ENCODE data around the gene ITIH3. TPM values are rescaled to one million over a fixed set of nuclear protein-coding genes. Genes with fewer than 3 reads are reported as not detected.

ITIH3 gene
- total and polyA plus RNA-seq, 2 experiments from 2014 or later = 0.06 to 0.88 TPM

DNA sequence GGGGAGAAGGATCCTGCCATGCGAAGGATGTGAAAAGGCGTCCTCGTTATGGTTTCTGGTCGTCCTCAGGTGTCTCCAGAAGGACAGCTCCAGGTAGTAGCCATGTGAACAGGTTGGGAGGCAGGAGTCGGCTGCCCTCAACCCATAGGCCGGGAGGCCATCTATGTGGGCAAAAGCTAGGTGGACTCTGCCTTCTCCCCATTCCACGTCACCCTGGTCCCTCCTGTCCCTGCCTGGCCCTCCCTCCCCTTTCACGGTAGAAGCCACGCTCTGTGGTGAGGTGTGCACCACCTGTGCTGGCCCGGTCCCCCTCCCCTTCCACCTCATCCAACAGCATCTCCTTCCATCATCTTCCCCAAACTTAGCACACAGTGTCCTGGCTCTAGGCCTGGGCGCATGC, 16.3 kb downstream of the ITIH3 start:
- no peak overlapping the region for H3K27ac ChIP-seq
- no peak for DNase-seq (ENCODE audit: low read depth in 1 of 2, low spot score in 1 of 2)
- no peak overlapping the region for H3K4me3 ChIP-seq
- peaks cover 3% of the 10 kb centered on the region for H3K27me3 ChIP-seq
- H3K4me1 ChIP-seq (ENCODE audit: low read depth) = no peaks in the 10 kb centered on the region
- TF ChIP-seq, protein P1, sequence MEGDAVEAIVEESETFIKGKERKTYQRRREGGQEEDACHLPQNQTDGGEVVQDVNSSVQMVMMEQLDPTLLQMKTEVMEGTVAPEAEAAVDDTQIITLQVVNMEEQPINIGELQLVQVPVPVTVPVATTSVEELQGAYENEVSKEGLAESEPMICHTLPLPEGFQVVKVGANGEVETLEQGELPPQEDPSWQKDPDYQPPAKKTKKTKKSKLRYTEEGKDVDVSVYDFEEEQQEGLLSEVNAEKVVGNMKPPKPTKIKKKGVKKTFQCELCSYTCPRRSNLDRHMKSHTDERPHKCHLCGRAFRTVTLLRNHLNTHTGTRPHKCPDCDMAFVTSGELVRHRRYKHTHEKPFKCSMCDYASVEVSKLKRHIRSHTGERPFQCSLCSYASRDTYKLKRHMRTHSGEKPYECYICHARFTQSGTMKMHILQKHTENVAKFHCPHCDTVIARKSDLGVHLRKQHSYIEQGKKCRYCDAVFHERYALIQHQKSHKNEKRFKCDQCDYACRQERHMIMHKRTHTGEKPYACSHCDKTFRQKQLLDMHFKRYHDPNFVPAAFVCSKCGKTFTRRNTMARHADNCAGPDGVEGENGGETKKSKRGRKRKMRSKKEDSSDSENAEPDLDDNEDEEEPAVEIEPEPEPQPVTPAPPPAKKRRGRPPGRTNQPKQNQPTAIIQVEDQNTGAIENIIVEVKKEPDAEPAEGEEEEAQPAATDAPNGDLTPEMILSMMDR (IDR thresholded peaks at IDR 0.05; ENCODE audit: low read depth, low read length) = no peak
- no peaks in the 10 kb centered on the region for H3K36me3 ChIP-seq
- no peaks in the 10 kb centered on the region for H3K9me3 ChIP-seq (ENCODE audit: low read depth)

DNA sequence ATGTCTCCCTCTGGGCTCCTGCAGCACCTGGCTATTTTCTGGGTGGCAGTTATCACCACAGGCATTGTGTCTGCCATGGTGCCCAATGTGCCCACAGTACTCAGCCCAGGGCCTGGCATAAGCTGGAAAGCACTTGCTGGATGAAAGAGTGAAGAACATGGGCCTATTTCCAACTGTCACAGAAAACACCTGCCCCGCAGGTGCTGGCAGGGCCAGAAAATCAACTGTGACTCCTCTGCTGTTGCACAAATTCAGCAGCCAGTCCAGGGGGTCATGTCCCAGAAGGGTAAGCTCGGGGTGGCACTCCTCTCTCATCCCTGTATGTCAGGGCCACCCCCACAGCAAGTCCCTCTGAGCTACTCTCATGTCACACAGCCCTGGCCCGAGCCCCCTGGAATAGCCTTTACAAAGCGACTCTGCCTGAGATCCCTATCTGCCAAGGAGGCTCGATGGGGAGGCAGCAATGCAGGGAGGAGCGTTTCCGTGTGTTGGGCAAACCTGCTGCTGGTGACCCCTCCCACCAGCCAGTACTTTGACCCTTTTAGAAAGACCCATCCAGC, 16.9 kb downstream of the ITIH3 start:
- Histone ChIP-seq H3K9me3 (ENCODE audit: low read depth) (no peaks in the 10 kb centered on the region), H3K4me3 (no peak overlapping the region), H3K36me3 (no peaks in the 10 kb centered on the region), H3K27ac (no peak overlapping the region), H3K27me3 (peaks cover 3% of the 10 kb centered on the region), H3K4me1 (ENCODE audit: low read depth) (no peaks in the 10 kb centered on the region)
- DNase-seq (ENCODE audit: low read depth in 1 of 2, low spot score in 1 of 2) = no peak
- TF ChIP-seq, protein P1 (IDR thresholded peaks at IDR 0.05; ENCODE audit: low read depth, low read length) = no peak

DNA sequence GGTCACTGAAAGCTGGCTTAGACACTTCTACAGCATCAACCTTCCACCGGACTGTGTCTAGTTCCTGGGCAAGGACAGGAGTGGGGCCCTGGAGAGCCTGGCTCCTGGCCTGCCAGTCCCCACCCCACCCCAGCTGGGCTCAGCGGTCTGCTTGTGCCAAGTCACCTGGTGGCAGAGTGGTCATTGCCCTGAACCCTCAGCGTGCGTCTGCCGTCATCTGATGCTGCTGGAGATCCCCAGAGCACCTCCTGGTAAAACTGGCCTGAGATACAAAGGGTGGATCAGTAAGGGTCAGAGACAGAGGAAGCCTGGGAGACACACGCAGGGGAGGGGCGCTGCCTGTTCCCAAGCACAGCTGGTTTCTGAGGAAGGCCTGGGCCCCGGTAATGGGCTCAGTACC, 19.2 kb downstream of the ITIH3 start:
- Histone ChIP-seq H3K4me1 (ENCODE audit: low read depth) (no peaks in the 10 kb centered on the region), H3K27ac (no peak overlapping the region), H3K9me3 (ENCODE audit: low read depth) (no peaks in the 10 kb centered on the region), H3K27me3 (no peaks in the 10 kb centered on the region), H3K4me3 (no peak overlapping the region), H3K36me3 (no peaks in the 10 kb centered on the region)
- DNase-seq (ENCODE audit: low read depth in 1 of 2, low spot score in 1 of 2) = no peak
- TF ChIP-seq, protein P1 (IDR thresholded peaks at IDR 0.05; ENCODE audit: low read depth, low read length) = no peak

DNA sequence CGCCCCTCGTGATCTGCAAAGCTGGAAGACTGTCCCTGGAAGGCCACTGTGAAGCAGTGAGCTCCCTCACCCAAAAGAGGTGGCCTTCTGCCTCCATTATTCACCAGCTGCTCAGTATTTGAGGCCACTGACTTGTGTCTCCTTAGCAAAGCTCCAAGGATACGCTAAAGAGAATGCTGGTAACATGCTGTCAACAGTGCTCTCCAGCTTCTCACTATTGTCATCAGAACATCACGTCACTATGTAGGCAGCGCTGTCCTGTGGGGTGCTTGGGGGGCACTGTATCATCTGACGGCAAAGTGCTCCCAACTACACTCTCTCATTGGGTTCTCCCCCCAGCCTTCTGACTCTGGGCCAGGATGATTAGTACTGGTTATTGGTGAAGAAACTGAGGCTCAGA, 21.6 kb downstream of the ITIH3 start:
- no peak overlapping the region for H3K27ac ChIP-seq
- H3K9me3 ChIP-seq (ENCODE audit: low read depth) = no peaks in the 10 kb centered on the region
- no peaks in the 10 kb centered on the region for H3K27me3 ChIP-seq
- no peak overlapping the region for H3K4me3 ChIP-seq
- H3K4me1 ChIP-seq (ENCODE audit: low read depth) = peaks cover 5% of the 10 kb centered on the region
- TF ChIP-seq, protein P1 (IDR thresholded peaks at IDR 0.05; ENCODE audit: low read depth, low read length) = no peak
- no peaks in the 10 kb centered on the region for H3K36me3 ChIP-seq
- DNase-seq (ENCODE audit: low read depth in 1 of 2, low spot score in 1 of 2) = no peak

- Histone ChIP-seq H3K9me3 (ENCODE audit: low read depth) (no peaks in the 10 kb centered on the region), H3K4me3 (no peak overlapping the region), H3K4me1 (ENCODE audit: low read depth) (peaks cover 5% of the 10 kb centered on the region), H3K36me3 (no peaks in the 10 kb centered on the region), H3K27ac (no peak overlapping the region), H3K27me3 (no peaks in the 10 kb centered on the region)
- no peak for DNase-seq (ENCODE audit: low read depth in 1 of 2, low spot score in 1 of 2)
- TF ChIP-seq, protein P1 (IDR thresholded peaks at IDR 0.05; ENCODE audit: low read depth, low read length) = no peak
Observed at GRCh38 chr3:52816654-52817053, 22.1 kb downstream of the ITIH3 start.
